H1 (cell line): ENCODE measurements around the gene TCIRG1. TPM values are rescaled to one million over a fixed set of nuclear protein-coding genes. Genes with fewer than 3 reads are reported as not detected.

ENCODE experiments used
- CTCF ChIA-PET: fragments of 300-600 bp; sonication (Branson Sonifier 250); formaldehyde crosslinking; loops from one replicate; lab custom pipeline; 2021; ENCODE audit not compliant: partially characterized antibody; lab: Charles Lee
- POLR2A ChIA-PET: fragments of 300-600 bp; sonication (Branson Sonifier 250); formaldehyde crosslinking; loops from one replicate; lab custom pipeline; 2021; ENCODE audit warnings: inconsistent platforms; ENCODE audit not compliant: partially characterized antibody; lab: Charles Lee
- DNase-seq, 2 experiments: peaks; one replicate each; pipeline versions ENCODE4 v3.0.0 to v3.0.0-alpha.2; 2010 to 2022; ENCODE audit warnings: low spot score in 2 of 2, low read depth in 1 of 2, mixed read lengths in 1 of 2
- FAIRE-seq: peaks from 2 replicates; lab custom pipeline; 2011; peaks lifted over from hg19 to GRCh38; lab: Jason Lieb, UNC
- H2AFZ ChIP-seq: 2 replicates; pipeline ENCODE4 v1.8.1; 2012; ENCODE audit warnings: low read length, inconsistent platforms
- H2AK5ac ChIP-seq: 2 replicates; pipeline ENCODE4 v1.6.1; 2013; ENCODE audit warnings: low read depth, low read length
- H2BK120ac ChIP-seq: replicated peaks from 2 replicates; pipeline ENCODE3; 2013; ENCODE audit warnings: low read depth, low read length, inconsistent platforms
- H2BK12ac ChIP-seq: 2 replicates; pipeline ENCODE4 v1.6.1; 2013; ENCODE audit warnings: low read depth, low read length
- H2BK15ac ChIP-seq: 2 replicates; pipeline ENCODE4 v1.6.1; 2013; ENCODE audit warnings: low read length
- H2BK20ac ChIP-seq: 2 replicates; pipeline ENCODE4 v1.6.1; 2013; ENCODE audit warnings: low read length
- H2BK5ac ChIP-seq: 2 replicates; pipeline ENCODE4 v1.6.1; 2013; ENCODE audit warnings: low read depth, low read length
- H3K14ac ChIP-seq: 2 replicates; pipeline ENCODE4 v1.6.1; 2013; ENCODE audit warnings: inconsistent platforms; ENCODE audit not compliant: insufficient read length
- H3K18ac ChIP-seq: 2 replicates; pipeline ENCODE4 v1.6.1; 2013; ENCODE audit warnings: low read length; ENCODE audit errors: extremely low read depth
- H3K23ac ChIP-seq: 2 replicates; pipeline ENCODE4 v1.6.1; 2013; ENCODE audit warnings: inconsistent platforms; ENCODE audit not compliant: insufficient read length
- H3K23me2 ChIP-seq: 2 replicates; pipeline ENCODE4 v1.6.1; 2013; ENCODE audit warnings: low read depth, low read length
- H3K27ac ChIP-seq: 2 replicates; pipeline ENCODE4 v1.6.1; 2011; ENCODE audit warnings: low read depth, low read length, inconsistent platforms
- H3K27me3 ChIP-seq, 4 experiments: replicated peaks in 1 of 4; 1 replicate in 1 of 4; 2 replicates in 3 of 4; pipeline versions ENCODE4 v1.6.1 to v1.8.1; 2011 to 2013; ENCODE audit warnings: low read length in 3 of 4, mild to moderate bottlenecking in 3 of 4, inconsistent platforms in 2 of 4, mixed read lengths in 2 of 4, moderate library complexity in 1 of 4; ENCODE audit not compliant: control insufficient read depth in 3 of 4, insufficient read depth in 3 of 4; ENCODE audit errors: extremely low read depth in 1 of 4
- H3K36me3 ChIP-seq, 4 experiments: 2 replicates each; pipeline versions ENCODE4 v1.6.1 to v1.8.1; 2011 to 2013; ENCODE audit warnings: mild to moderate bottlenecking in 4 of 4, low read length in 3 of 4, moderate library complexity in 2 of 4, control low read depth in 1 of 4, inconsistent platforms in 1 of 4; ENCODE audit not compliant: insufficient read depth in 4 of 4, control insufficient read depth in 2 of 4
- H3K4ac ChIP-seq: replicated peaks from 2 replicates; pipeline ENCODE3; 2013; ENCODE audit warnings: low read length, low read depth, mixed read lengths, inconsistent platforms; ENCODE audit not compliant: insufficient read length
- H3K4me1 ChIP-seq, 4 experiments: replicated peaks in 1 of 4; 1 replicate in 1 of 4; 2 replicates in 3 of 4; pipeline versions ENCODE4 v1.6.1 to v1.8.1; 2011 to 2013; ENCODE audit warnings: low read length in 3 of 4, inconsistent platforms in 2 of 4, mixed read lengths in 1 of 4; ENCODE audit not compliant: insufficient read depth in 4 of 4, control insufficient read depth in 3 of 4
- H3K4me2 ChIP-seq, 2 experiments: 2 replicates each; pipeline versions ENCODE4 v1.6.1 to v1.8.1; 2011 to 2013; ENCODE audit warnings: low read depth in 2 of 2, low read length in 2 of 2, control low read depth in 1 of 2, inconsistent platforms in 1 of 2, mild to moderate bottlenecking in 1 of 2; ENCODE audit not compliant: insufficient read depth in 1 of 2
- H3K4me3 ChIP-seq, 4 experiments: fragments of 200-600, 300-600 bp in 1 of 4; sonication (generic), shearing (Covaris generic), sonication (Bioruptor Twin) in 1 of 4; 2 replicates each; pipeline versions ENCODE4 v1.5.1 to v1.8.1; 2011 to 2016; ENCODE audit warnings: low read length in 4 of 4, low read depth in 3 of 4, control low read depth in 2 of 4, inconsistent platforms in 2 of 4, mild to moderate bottlenecking in 2 of 4, mixed read lengths in 1 of 4, moderate library complexity in 1 of 4; ENCODE audit not compliant: insufficient read depth in 2 of 4; ENCODE audit errors: extremely low read depth in 1 of 4
- H3K56ac ChIP-seq: replicated peaks from 2 replicates; pipeline ENCODE3; 2013; ENCODE audit warnings: low read depth, mild to moderate bottlenecking, mixed read lengths, low read length, inconsistent platforms; ENCODE audit not compliant: insufficient read length
- H3K79me1 ChIP-seq: 2 replicates; pipeline ENCODE4 v1.6.1; 2013; ENCODE audit warnings: low read depth, low read length, control low read depth
- H3K79me2 ChIP-seq, 2 experiments: 2 replicates each; pipeline versions ENCODE4 v1.6.1 to v1.8.1; 2012 to 2013; ENCODE audit warnings: low read length in 2 of 2, mild to moderate bottlenecking in 2 of 2, inconsistent platforms in 1 of 2; ENCODE audit not compliant: insufficient read depth in 2 of 2, control insufficient read depth in 1 of 2
- H3K9ac ChIP-seq, 4 experiments: replicated peaks in 1 of 4; 1 replicate in 1 of 4; 2 replicates in 3 of 4; pipeline versions ENCODE4 v1.6.1 to v1.8.1; 2011 to 2013; ENCODE audit warnings: low read depth in 3 of 4, low read length in 3 of 4, control low read depth in 2 of 4, mild to moderate bottlenecking in 2 of 4, moderate library complexity in 2 of 4, inconsistent platforms in 1 of 4; ENCODE audit errors: extremely low read depth in 1 of 4
- H3K9me3 ChIP-seq, 2 experiments: 2 replicates each; pipeline versions ENCODE4 v1.6.1 to v1.8.1; 2012 to 2013; ENCODE audit warnings: mild to moderate bottlenecking in 2 of 2, moderate library complexity in 2 of 2, control low read depth in 1 of 2, inconsistent platforms in 1 of 2, low read depth in 1 of 2, low read length in 1 of 2, mixed read lengths in 1 of 2; ENCODE audit not compliant: insufficient read depth in 2 of 2
- H4K20me1 ChIP-seq, 2 experiments: replicated peaks in 1 of 2; 2 replicates each; pipeline versions ENCODE3 to v1.8.1; 2011 to 2013; ENCODE audit warnings: inconsistent platforms in 2 of 2, low read length in 2 of 2, mild to moderate bottlenecking in 1 of 2; ENCODE audit not compliant: insufficient read depth in 2 of 2, control insufficient read depth in 1 of 2
- H4K5ac ChIP-seq: 2 replicates; pipeline ENCODE4 v1.6.1; 2013; ENCODE audit warnings: low read length, low read depth, mixed read lengths, inconsistent platforms; ENCODE audit not compliant: insufficient read length
- H4K8ac ChIP-seq: 2 replicates; pipeline ENCODE4 v1.8.0; 2013; ENCODE audit warnings: mild to moderate bottlenecking, moderate library complexity, low read length, inconsistent platforms; ENCODE audit not compliant: insufficient read depth; ENCODE audit errors: extremely low read depth
- H4K91ac ChIP-seq: replicated peaks from 2 replicates; pipeline ENCODE3; 2013; ENCODE audit warnings: low read length, mixed read lengths, inconsistent platforms; ENCODE audit not compliant: insufficient read length
- BACH1 ChIP-seq: IDR thresholded peaks from 2 replicates; pipeline ENCODE4 v1.6.1; 2012; ENCODE audit warnings: low read length, improper control_type of control experiment
- BCL11A ChIP-seq, 2 experiments: IDR thresholded peaks; one replicate each; pipeline ENCODE4 v1.6.1; 2011; ENCODE audit warnings: low read depth in 2 of 2, low read length in 2 of 2, mild to moderate bottlenecking in 2 of 2
- EGR1 ChIP-seq: IDR thresholded peaks from 2 replicates; pipeline ENCODE4 v1.6.1; 2011; ENCODE audit warnings: low read depth, low read length, borderline replicate concordance
- EP300 ChIP-seq, 2 experiments: IDR thresholded peaks; 1 replicate in 1 of 2; 2 replicates in 1 of 2; pipeline ENCODE4 v1.6.1; 2011 to 2012; ENCODE audit warnings: low read depth in 2 of 2, low read length in 2 of 2, mild to moderate bottlenecking in 2 of 2, borderline replicate concordance in 1 of 2, inconsistent platforms in 1 of 2, moderate library complexity in 1 of 2
- HDAC6 ChIP-seq: IDR thresholded peaks from one replicate; pipeline ENCODE4 v1.7.1; 2012; ENCODE audit warnings: low read depth, mild to moderate bottlenecking, inconsistent platforms, low read length, moderate library complexity
- JUN ChIP-seq: IDR thresholded peaks from 2 replicates; pipeline ENCODE4 v1.6.1; 2011; ENCODE audit warnings: low read depth, mild to moderate bottlenecking, improper control_type of control experiment, low read length
- NANOG ChIP-seq: IDR thresholded peaks from 2 replicates; pipeline ENCODE4 v1.6.1; 2011; ENCODE audit warnings: low read length, low read depth, mild to moderate bottlenecking, inconsistent platforms; ENCODE audit not compliant: insufficient read depth, poor library complexity, severe bottlenecking
- POLR2A ChIP-seq, 2 experiments: IDR thresholded peaks; 1 replicate in 1 of 2; 2 replicates in 1 of 2; pipeline ENCODE4 v1.6.1; 2011; ENCODE audit warnings: low read depth in 2 of 2, low read length in 2 of 2, mild to moderate bottlenecking in 2 of 2; ENCODE audit errors: control extremely low read depth in 1 of 2
- RAD21 ChIP-seq, 2 experiments: IDR thresholded peaks in 1 of 2; conservative IDR thresholded peaks in 1 of 2; 2 replicates each; pipeline ENCODE4 v1.6.1; 2011; ENCODE audit warnings: low read depth in 2 of 2, low read length in 2 of 2, improper control_type of control experiment in 1 of 2, inconsistent platforms in 1 of 2, mild to moderate bottlenecking in 1 of 2, moderate library complexity in 1 of 2
- SIN3A ChIP-seq, 2 experiments: IDR thresholded peaks in 1 of 2; conservative IDR thresholded peaks in 1 of 2; 2 replicates each; pipeline ENCODE4 v1.6.1; 2011 to 2012; ENCODE audit warnings: low read length in 2 of 2, improper control_type of control experiment in 1 of 2, low read depth in 1 of 2, mild to moderate bottlenecking in 1 of 2
- WGBS, 2 experiments: shearing (Covaris generic) in 1 of 2; methylation state at CpG; one replicate each; pipeline versions ENCODE4 v1.1.6 to v1.1.7; 2013 to 2015; ENCODE audit warnings: low lambda C conversion rate in 2 of 2, mixed read lengths in 2 of 2, inconsistent platforms in 1 of 2, low coverage in 1 of 2, missing lambda C conversion rate in 1 of 2; ENCODE audit not compliant: insufficient replicate concordance in 2 of 2, insufficient coverage in 1 of 2, insufficient read length in 1 of 2; ENCODE audit errors: extremely low coverage in 1 of 2, missing lambda C conversion rate in 1 of 2; 5-methylcytosine and 5-hydroxymethylcytosine counted together
- polyA plus RNA-seq, 7 experiments: library from polyadenylated mRNA; depleted of rRNA in 3 of 7; stranded (reverse) in 5 of 7; unstranded in 2 of 7; fragments of >200 nt in 5 of 7; fragments of 200-250 nt in 2 of 7; gene quantifications; 1 replicate in 5 of 7; 2 replicates in 1 of 7; 4 replicates in 1 of 7; pipeline versions ENCODE4 v1.2.1 to v1.2.3, GENCODE V29; 2011 to 2013; ENCODE audit warnings: missing spikeins in 2 of 7, mixed read lengths in 2 of 7
- total RNA-seq: library from RNA; stranded (reverse); fragmentation: NEBNext Ultra II Directional; extraction: Animal tissue kit (Norgen Biotek cat#: 25700); gene quantifications from 2 replicates; pipeline ENCODE4 v1.2.1, GENCODE V29; 2021

Gene TCIRG1
- total and polyA plus RNA-seq, 2 of the 8 experiments (the other 6 are each of a cell fraction or from before 2014, with no cell fraction given) = 25.3 to 39.6 TPM

GRCh38 chr11:68004551-68005335, 34.1 kb upstream of the TCIRG1 start:
- Histone ChIP-seq H3K27me3 (peaks cover 0 to 5% (median under 1%) of the 10 kb centered on the region in 4 experiments; a peak in 2 of 7 replicates), H3K9ac (no peak overlapping the region), H4K20me1 (peaks cover 0 to 2% of the 10 kb centered on the region in 2 experiments), H4K91ac (peak overlapping the region; percentile 99), H3K23me2 (peaks cover 12% of the 10 kb centered on the region), H3K36me3 (no peaks in the 10 kb centered on the region), H3K4ac (peak overlapping the region; percentile 83), H2AFZ (peak overlapping the region; percentile 61; the same call in 1 of the 2 replicates), H2AK5ac (peak overlapping the region; percentile 65; the same call in 1 of the 2 replicates), H2BK12ac (peak overlapping the region; percentile 45; the same call in 1 of the 2 replicates), H2BK20ac (0 out of 2 replicates have a peak overlapping the region, but pooled peaks have one; percentile 1), H3K14ac (no peak overlapping the region), H3K4me3 (peak overlapping the region in 2 of 4 experiments; percentile 39 to 76; a peak in 3 of 8 replicates), H3K79me2 (no peaks in the 10 kb centered on the region), H3K56ac (no peak overlapping the region), H3K27ac (no peak overlapping the region), H4K5ac (no peak overlapping the region), H3K4me1 (peaks cover 0 to 12% (median 4%) of the 10 kb centered on the region in 4 experiments; a peak in 5 of 7 replicates), H4K8ac (peak overlapping the region; percentile 66), H3K9me3 (no peaks in the 10 kb centered on the region), H3K4me2 (peak overlapping the region; percentile 39 to 57), H2BK120ac (peak overlapping the region; percentile 24), H3K23ac (no peak overlapping the region), H2BK5ac (no peak overlapping the region), H2BK15ac (peak overlapping the region; percentile 12; the same call in 1 of the 2 replicates), H3K18ac (peak overlapping the region; percentile 71; the same call in 1 of the 2 replicates), H3K79me1 (no peaks in the 10 kb centered on the region)
- POLR2A ChIA-PET = no interaction called here
- DNase-seq (no peak), FAIRE-seq (no peak)
- CTCF ChIA-PET = interaction anchor here (0.9 to 3.4 kb wide), 3 partner anchors 11 to 17 kb away, joined by 3 to 19 read pairs (median 4); no protein-coding TSS in a partner anchor
- 92% methylated on average over 12 of the region's 14 CpGs; no CpG with 5 or more reads in 1 of the 2 experiments for WGBS, 2 experiments
- TF ChIP-seq JUN (no peak), BCL11A (IDR thresholded peaks at IDR 0.05; ENCODE audit: low read depth in 2 of 2, low read length in 2 of 2) (no peak), RAD21 (IDR thresholded peaks at IDR 0.05 in 1 of 2, conservative IDR thresholded peaks at IDR 0.05 in 1 of 2; ENCODE audit: low read depth in 2 of 2, low read length in 2 of 2) (no peak), POLR2A (IDR thresholded peaks at IDR 0.05; ENCODE audit: control extremely low read depth in 1 of 2, low read depth in 2 of 2, low read length in 2 of 2) (no peak), SIN3A (conservative IDR thresholded peaks at IDR 0.05 in 1 of 2, IDR thresholded peaks at IDR 0.05 in 1 of 2; ENCODE audit: low read depth in 1 of 2, low read length in 2 of 2) (no peak), HDAC6 (no peak), BACH1 (no peak), EGR1 (no peak), NANOG (no peak), EP300 (IDR thresholded peaks at IDR 0.05; ENCODE audit: borderline replicate concordance in 1 of 2, low read depth in 2 of 2, low read length in 2 of 2) (no peak)
